Measurements from ENCODE around the gene MRPL17.

Gene MRPL17

GRCh38 chr11:6655020-6655789, 27.9 kb downstream of the MRPL17 start:
- DNase-seq (ENCODE audit: low spot score) (no peak), FAIRE-seq (no peak)

GRCh38 chr11:6654281-6655019, 28.7 kb downstream of the MRPL17 start:
- no peak for DNase-seq (ENCODE audit: low spot score)
- FAIRE-seq = no peak

GRCh38 chr11:6653656-6654055, 29.5 kb downstream of the MRPL17 start:
- FAIRE-seq (no peak), DNase-seq (ENCODE audit: low spot score) (no peak)

GRCh38 chr11:6653097-6653496, 30.0 kb downstream of the MRPL17 start:
- DNase-seq (ENCODE audit: low spot score) (no peak), FAIRE-seq (no peak)

GRCh38 chr11:6652182-6652581, 31.0 kb downstream of the MRPL17 start:
- DNase-seq (ENCODE audit: low spot score) = no peak
- no peak for FAIRE-seq

- no peak for FAIRE-seq
- no peak for DNase-seq (ENCODE audit: low spot score)
Measured at GRCh38 chr11:6650980-6651379, 32.2 kb downstream of the MRPL17 start.

- FAIRE-seq = no peak
- DNase-seq (ENCODE audit: low spot score) = no peak
Measured at GRCh38 chr11:6650104-6650503, 33.0 kb downstream of the MRPL17 start.

GRCh38 chr11:6648501-6648900, 34.6 kb downstream of the MRPL17 start:
- FAIRE-seq (no peak), DNase-seq (ENCODE audit: low spot score) (no peak)

GRCh38 chr11:6647836-6648235, 35.3 kb downstream of the MRPL17 start:
- FAIRE-seq (no peak), DNase-seq (ENCODE audit: low spot score) (no peak)

- FAIRE-seq (no peak), DNase-seq (ENCODE audit: low spot score) (no peak)
Measured at GRCh38 chr11:6646918-6647679, 36.0 kb downstream of the MRPL17 start.

- FAIRE-seq = no peak
- no peak for DNase-seq (ENCODE audit: low spot score)
Measured at GRCh38 chr11:6646576-6646917, 36.6 kb downstream of the MRPL17 start.

- FAIRE-seq (no peak), DNase-seq (ENCODE audit: low spot score) (no peak)
Measured at GRCh38 chr11:6646071-6646470, 37.1 kb downstream of the MRPL17 start.

- no peak for DNase-seq (ENCODE audit: low spot score)
- no peak for FAIRE-seq
Measured at GRCh38 chr11:6642957-6643356, 40.2 kb downstream of the MRPL17 start.

GRCh38 chr11:6640985-6641701, 42.0 kb downstream of the MRPL17 start:
- FAIRE-seq (no peak), DNase-seq (ENCODE audit: low spot score) (no peak)

- DNase-seq (ENCODE audit: low spot score) (no peak), FAIRE-seq (no peak)
Measured at GRCh38 chr11:6640036-6640984, 42.8 kb downstream of the MRPL17 start.

- no peak for DNase-seq (ENCODE audit: low spot score)
- FAIRE-seq = no peak
Measured at GRCh38 chr11:6638429-6638828, 44.7 kb downstream of the MRPL17 start.

- DNase-seq (ENCODE audit: low spot score) = no peak
- no peak for FAIRE-seq
Measured at GRCh38 chr11:6637871-6638270, 45.3 kb downstream of the MRPL17 start.

GRCh38 chr11:6636480-6636879, 46.7 kb downstream of the MRPL17 start:
- DNase-seq (ENCODE audit: low spot score) = no peak
- FAIRE-seq = no peak

GRCh38 chr11:6635082-6635932, 47.8 kb downstream of the MRPL17 start:
- FAIRE-seq = no peak
- no peak for DNase-seq (ENCODE audit: low spot score)

GRCh38 chr11:6634534-6634933, 48.6 kb downstream of the MRPL17 start:
- no peak for DNase-seq (ENCODE audit: low spot score)
- no peak for FAIRE-seq
